DMS53 (cell line): ENCODE results near the gene FAM174C.
A peak's percentile ranks its signal among the peaks of the same experiment; 100 is the strongest.

Experiments
- DNase-seq: peaks from one replicate; lab custom pipeline; 2025; lab: John Stamatoyannopoulos, UW

Gene FAM174C

GRCh38 chr19:1237027-1237659, 38.2 kb upstream of the FAM174C start:
- peak; percentile 50 for DNase-seq

GRCh38 chr19:1237754-1238368, 37.5 kb upstream of the FAM174C start, which contains the start of gene CBARP:
Gene CBARP, minus strand, starts transcription at chr19:1238005. Its CDS starts 1,905 bp downstream, at chr19:1236100.
- DNase-seq, result peak; percentile 60

GRCh38 chr19:1238369-1239303, 36.7 kb upstream of the FAM174C start:
- DNase-seq, result peak; percentile 26

- DNase-seq, result no peak
These were observed 35.9 kb upstream of the FAM174C start for GRCh38 chr19:1239420-1239795.

DNA sequence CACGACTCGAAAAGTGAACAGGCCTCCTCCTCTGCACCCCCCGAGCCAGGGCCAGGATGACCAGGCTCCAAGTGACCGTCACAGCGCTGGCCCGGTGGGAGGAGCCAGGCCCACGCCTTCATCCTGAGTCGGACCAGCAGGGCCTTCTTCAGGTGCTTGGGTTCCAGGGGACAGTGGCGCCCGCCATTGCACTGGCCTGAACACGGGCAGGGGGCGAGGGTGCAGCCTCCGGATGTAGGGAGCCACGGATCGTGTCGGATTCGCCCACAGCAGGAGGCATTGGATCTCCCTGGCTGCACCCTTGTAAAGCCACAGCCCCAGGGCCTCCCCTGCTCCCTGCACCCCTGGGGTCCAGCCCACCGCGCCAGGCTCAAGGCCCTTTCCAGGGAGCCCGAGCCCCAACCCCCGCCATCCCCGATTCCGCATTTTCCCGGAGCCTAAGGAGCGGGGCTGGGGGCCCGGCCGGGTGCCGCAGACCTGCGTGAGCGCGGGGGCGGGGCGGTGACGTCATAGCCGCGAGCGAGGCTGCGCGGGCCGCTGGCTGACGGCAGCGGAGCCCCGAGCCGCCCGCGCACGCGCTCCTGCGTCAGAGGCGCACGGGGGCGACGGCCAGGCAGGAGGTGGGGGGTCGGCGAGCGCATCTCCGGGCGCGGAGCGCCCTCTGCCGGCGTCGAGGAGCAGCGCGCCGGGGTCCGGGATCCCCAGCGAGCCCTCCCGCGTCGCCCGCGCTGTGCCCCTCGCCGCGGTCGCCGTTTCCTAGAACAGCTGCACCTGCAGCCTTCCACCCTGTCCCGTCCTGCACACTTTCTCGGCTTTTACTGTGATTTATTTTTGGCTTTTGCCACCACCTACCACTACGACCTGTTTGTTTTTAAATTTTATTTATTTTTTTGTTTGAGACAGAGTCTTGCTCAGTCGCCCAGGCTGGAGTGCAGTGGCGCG, 35.3 kb upstream of the FAM174C start:
- DNase-seq, result peak; percentile 94

DNA sequence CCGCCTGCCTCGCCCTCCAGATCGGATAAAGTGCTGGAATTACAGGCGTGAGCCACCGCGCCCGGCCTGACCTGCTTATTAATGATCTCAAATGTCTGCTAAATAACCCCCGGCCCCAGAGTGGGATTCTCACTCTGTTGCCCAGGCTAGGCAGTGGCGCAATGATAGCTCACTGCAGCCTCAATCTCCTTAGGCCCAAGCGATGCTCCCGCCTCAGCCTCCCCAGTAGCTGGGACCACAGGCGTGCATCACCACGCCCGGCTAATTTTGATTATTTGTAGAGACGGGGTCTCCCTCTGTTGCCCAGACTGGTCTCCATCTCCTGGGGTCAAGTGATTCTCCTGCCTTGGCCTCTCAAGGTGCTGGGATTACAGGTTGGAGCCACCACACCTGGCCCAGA, 34.4 kb upstream of the FAM174C start:
- peak; percentile 51 for DNase-seq

GRCh38 chr19:1241417-1242095, 33.8 kb upstream of the FAM174C start, which contains the start of gene ATP5F1D:
Gene ATP5F1D, plus strand, starts transcription at chr19:1241751. Its CDS starts 100 bp downstream, at chr19:1241851.
- peak; percentile 96 for DNase-seq

- peak; percentile 84 for DNase-seq
These were observed 31.3 kb upstream of the FAM174C start for GRCh38 chr19:1243768-1244692.

- DNase-seq, result peak; percentile 34
These were observed 30.5 kb upstream of the FAM174C start for GRCh38 chr19:1244693-1245451.

GRCh38 chr19:1245494-1246264, 29.7 kb upstream of the FAM174C start:
- no peak for DNase-seq

DNA sequence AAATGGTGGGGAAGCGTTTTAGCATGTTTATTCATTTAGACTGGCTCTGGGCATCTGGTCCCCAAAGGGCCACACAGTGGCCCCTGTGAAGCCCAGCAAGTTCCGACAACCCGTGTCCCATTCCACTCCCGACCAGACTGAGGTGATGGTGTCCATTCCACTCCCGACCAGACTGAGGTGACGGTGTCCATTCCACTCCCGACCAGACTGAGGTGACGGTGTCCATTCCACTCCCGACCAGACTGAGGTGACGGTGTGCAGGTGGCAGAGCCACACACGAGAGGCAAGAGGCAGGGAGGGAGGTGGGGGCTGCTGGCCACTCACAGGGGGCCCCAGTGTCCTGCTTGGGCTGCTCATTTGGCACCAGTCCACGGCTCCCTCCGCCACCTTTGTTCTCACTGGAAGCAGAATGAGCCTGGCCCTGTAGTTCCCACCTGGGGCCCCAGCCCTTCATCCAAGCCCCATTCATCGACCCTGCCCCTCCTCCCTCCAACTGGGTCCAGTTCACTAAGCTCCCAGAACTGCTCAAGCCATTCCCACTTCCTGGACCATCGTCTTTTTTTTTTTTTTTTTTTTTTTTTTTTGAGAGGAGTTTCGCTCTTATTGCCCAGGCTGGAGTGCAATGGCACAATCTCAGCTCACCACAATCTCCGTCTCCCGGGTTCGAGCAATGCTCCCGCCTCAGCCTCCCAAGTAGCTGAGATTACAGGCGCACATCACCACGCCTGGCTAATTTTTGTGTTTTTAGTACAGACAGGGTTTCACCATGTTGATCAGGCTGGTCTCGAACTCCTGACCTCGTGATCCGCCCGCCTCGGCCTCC, 28.9 kb upstream of the FAM174C start:
- peak; percentile 38 for DNase-seq

GRCh38 chr19:1247748-1248138, 27.6 kb upstream of the FAM174C start:
- DNase-seq, result no peak

- peak; percentile 93 for DNase-seq
These were observed 27.1 kb upstream of the FAM174C start, which contains the start of gene MIDN for GRCh38 chr19:1248139-1248785. Gene MIDN, plus strand, starts transcription at chr19:1248583. Its CDS starts 1,714 bp downstream, at chr19:1250297.

DNA sequence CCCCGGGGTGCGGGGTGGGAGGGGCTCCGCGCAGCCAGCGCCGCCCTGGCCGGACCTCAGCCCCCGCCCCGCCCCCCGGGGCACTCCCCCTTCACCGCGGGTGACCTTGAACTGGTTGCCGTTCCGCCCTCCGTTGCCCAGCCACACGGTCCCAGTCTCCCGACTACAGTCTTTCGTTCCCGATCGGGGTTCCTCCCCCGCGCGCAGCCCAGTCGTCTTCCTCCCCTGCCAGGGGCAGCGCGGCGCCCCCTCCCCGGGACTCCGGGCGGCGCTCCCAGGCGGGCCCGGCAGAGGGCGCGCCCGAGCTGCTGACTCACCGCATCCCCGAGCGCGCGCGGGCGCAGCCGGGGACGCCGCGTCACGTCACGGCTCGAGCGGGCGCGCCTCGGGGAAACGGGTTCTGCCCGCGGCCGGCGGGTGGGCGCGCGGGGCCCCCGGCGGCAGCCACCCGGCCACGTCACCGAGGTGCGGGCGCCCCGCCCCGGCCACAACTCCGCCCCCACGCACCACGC, 26.5 kb upstream of the FAM174C start:
- peak; percentile 89 for DNase-seq

DNA sequence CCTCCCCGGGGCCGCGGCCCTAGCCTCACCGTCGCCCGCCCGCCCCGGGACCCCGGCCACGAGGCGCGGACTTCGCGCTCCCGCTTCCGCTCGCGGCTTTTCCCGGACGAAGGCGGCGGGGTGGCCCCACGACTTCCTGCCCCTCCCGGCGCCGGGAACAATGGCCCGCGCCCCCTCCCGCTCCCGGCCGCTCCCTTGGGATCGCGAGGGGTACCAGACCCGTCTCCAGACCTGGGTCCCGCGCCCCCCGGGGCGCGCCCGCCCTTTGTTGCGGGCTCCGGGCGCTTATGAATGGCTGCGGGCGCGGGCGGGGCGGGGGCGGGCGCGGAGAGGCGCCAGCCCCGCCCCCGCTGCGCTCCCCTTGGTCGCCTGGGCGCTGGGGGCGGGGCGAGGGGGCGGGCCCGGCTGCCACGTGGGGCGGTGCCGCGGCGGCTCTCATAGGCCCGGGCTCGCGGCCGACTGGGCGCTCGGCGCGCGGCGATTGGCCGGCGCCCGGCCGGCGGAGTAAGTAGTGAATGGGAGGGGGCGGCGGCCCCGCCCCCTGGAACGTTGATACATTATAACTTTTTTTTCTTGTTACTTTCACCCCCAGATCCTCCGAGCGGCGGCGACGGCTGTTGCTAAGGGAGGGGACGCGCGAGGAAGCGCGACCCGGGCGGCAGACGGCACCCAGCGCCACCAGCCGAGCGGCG, 25.9 kb upstream of the FAM174C start:
- DNase-seq, result peak; percentile 93

DNA sequence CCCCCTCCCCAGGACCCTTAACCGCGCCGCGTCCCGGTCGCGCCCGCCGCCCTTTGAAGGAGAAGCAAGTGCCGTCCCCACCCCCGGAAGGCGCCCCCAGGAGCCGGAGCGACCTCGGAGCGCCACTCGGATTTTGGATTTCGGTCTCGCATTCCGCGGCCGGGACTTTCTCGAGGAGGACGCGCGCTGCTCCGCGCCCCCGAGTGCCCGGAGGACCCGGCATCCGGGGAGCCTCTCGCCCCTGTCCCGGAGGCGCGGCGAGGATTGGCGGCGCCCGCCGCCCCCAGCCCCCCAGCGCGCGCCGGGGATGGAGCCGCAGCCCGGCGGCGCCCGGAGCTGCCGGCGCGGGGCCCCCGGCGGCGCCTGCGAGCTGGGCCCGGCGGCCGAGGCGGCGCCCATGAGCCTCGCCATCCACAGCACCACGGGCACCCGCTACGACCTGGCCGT, 25.3 kb upstream of the FAM174C start:
- peak; percentile 38 for DNase-seq
